Putamen (tissue), 1 donor: ENCODE data around the gene MRPS6.

Experiments used
- DNase-seq: peaks from one replicate; pipeline ENCODE4 v3.0.0-alpha.2; 2016; ENCODE audit warnings: low spot score

The MRPS6 gene

GRCh38 chr21:34100790-34101189 lies 27.4 kb downstream of the MRPS6 start:
- no peak for DNase-seq

GRCh38 chr21:34105947-34106541 lies 32.7 kb downstream of the MRPS6 start:
- no peak for DNase-seq

- DNase-seq: no peak
Observed at GRCh38 chr21:34107606-34108005, 34.2 kb downstream of the MRPS6 start.

- no peak for DNase-seq
Observed at GRCh38 chr21:34109075-34109474, 35.7 kb downstream of the MRPS6 start.

GRCh38 chr21:34110594-34111202 lies 37.3 kb downstream of the MRPS6 start:
- DNase-seq: no peak

- DNase-seq: no peak
Observed at GRCh38 chr21:34112316-34113033, 39.1 kb downstream of the MRPS6 start.

- DNase-seq: no peak
Observed at GRCh38 chr21:34113842-34114241, 40.5 kb downstream of the MRPS6 start.

- no peak for DNase-seq
Observed at GRCh38 chr21:34115160-34115559, 41.8 kb downstream of the MRPS6 start.

- DNase-seq: no peak
Observed at GRCh38 chr21:34116569-34116968, 43.2 kb downstream of the MRPS6 start.

- no peak for DNase-seq
Observed at GRCh38 chr21:34120867-34121266, 47.5 kb downstream of the MRPS6 start.

- DNase-seq: no peak
Observed at GRCh38 chr21:34122047-34122446, 48.7 kb downstream of the MRPS6 start.

GRCh38 chr21:34123609-34124008 lies 50.2 kb downstream of the MRPS6 start:
- DNase-seq: no peak

GRCh38 chr21:34126269-34126668 lies 52.9 kb downstream of the MRPS6 start:
- DNase-seq: peak; percentile 44

GRCh38 chr21:34126691-34127090 lies 53.3 kb downstream of the MRPS6 start:
- DNase-seq: no peak

- DNase-seq: no peak
Observed at GRCh38 chr21:34128124-34128523, 54.7 kb downstream of the MRPS6 start.

- DNase-seq: no peak
Observed at GRCh38 chr21:34128674-34129038, 55.3 kb downstream of the MRPS6 start.

- DNase-seq: peak; percentile 69
Observed at GRCh38 chr21:34129039-34129891, 55.9 kb downstream of the MRPS6 start.

GRCh38 chr21:34129901-34130715 lies 56.7 kb downstream of the MRPS6 start:
- DNase-seq: peak; percentile 20

- DNase-seq: no peak
Observed at GRCh38 chr21:34130716-34130985, 57.3 kb downstream of the MRPS6 start.

- no peak for DNase-seq
Observed at GRCh38 chr21:34131586-34131985, 58.2 kb downstream of the MRPS6 start.

GRCh38 chr21:34132202-34132601 lies 58.8 kb downstream of the MRPS6 start:
- no peak for DNase-seq

- no peak for DNase-seq
Observed at GRCh38 chr21:34132926-34133325, 59.5 kb downstream of the MRPS6 start.
